HG02852 (cell line): Measurements from ENCODE around the gene C5orf58.

Source experiments
- ATAC-seq: cut with Tn5 transposase; IDR thresholded peaks from one replicate; pipeline ENCODE4 v1.9.1; 2021; ENCODE audit warnings: mild to moderate bottlenecking, moderate library complexity; ENCODE audit not compliant: unreplicated experiment

Gene C5orf58

GRCh38 chr5:170278611-170279458 lies 46.0 kb downstream of the C5orf58 start:
- peak; percentile 90 for ATAC-seq

- ATAC-seq: no peak
Measured at GRCh38 chr5:170279459-170279817, 46.7 kb downstream of the C5orf58 start.

GRCh38 chr5:170280011-170280493 lies 47.3 kb downstream of the C5orf58 start:
- no peak for ATAC-seq

- no peak for ATAC-seq
Measured at GRCh38 chr5:170283296-170283695, 50.5 kb downstream of the C5orf58 start.

- no peak for ATAC-seq
Measured at GRCh38 chr5:170284231-170284630, 51.4 kb downstream of the C5orf58 start.

GRCh38 chr5:170285181-170285580 lies 52.4 kb downstream of the C5orf58 start:
- ATAC-seq: no peak

- no peak for ATAC-seq
Measured at GRCh38 chr5:170286386-170286925, 53.7 kb downstream of the C5orf58 start.

- ATAC-seq: no peak
Measured at GRCh38 chr5:170287532-170287931, 54.7 kb downstream of the C5orf58 start.

GRCh38 chr5:170288151-170288550 lies 55.4 kb downstream of the C5orf58 start:
- no peak for ATAC-seq

- ATAC-seq: no peak
Measured at GRCh38 chr5:170288551-170288950, 55.8 kb downstream of the C5orf58 start.

GRCh38 chr5:170289121-170289520 lies 56.3 kb downstream of the C5orf58 start:
- ATAC-seq: no peak

GRCh38 chr5:170289764-170290163 lies 57.0 kb downstream of the C5orf58 start:
- no peak for ATAC-seq

GRCh38 chr5:170290498-170290897 lies 57.7 kb downstream of the C5orf58 start:
- ATAC-seq: no peak

- ATAC-seq: no peak
Measured at GRCh38 chr5:170292179-170293104, 59.7 kb downstream of the C5orf58 start.

GRCh38 chr5:170293273-170293672 lies 60.5 kb downstream of the C5orf58 start:
- peak; percentile 63 for ATAC-seq

GRCh38 chr5:170294057-170294456 lies 61.3 kb downstream of the C5orf58 start:
- no peak for ATAC-seq

- no peak for ATAC-seq
Measured at GRCh38 chr5:170294556-170294955, 61.8 kb downstream of the C5orf58 start.
